GM18951 (cell line): Measurements from ENCODE around the gene GALNT6.

Source experiments
- POLR2A ChIP-seq: IDR thresholded peaks from 4 replicates; pipeline ENCODE4 v1.6.1; 2011; ENCODE audit warnings: mild to moderate bottlenecking; ENCODE audit not compliant: insufficient read length, insufficient read depth; ENCODE audit errors: extremely low read depth
- in situ Hi-C: fragments of 300-500 bp; cut with MboI; formaldehyde crosslinking; loops from one replicate; pipeline ENCODE4 v1.12.0; 2022; ENCODE audit warnings: low sequenced_read_pairs, mixed read lengths, inconsistent platforms; ENCODE audit not compliant: unreplicated experiment

Gene GALNT6

DNA sequence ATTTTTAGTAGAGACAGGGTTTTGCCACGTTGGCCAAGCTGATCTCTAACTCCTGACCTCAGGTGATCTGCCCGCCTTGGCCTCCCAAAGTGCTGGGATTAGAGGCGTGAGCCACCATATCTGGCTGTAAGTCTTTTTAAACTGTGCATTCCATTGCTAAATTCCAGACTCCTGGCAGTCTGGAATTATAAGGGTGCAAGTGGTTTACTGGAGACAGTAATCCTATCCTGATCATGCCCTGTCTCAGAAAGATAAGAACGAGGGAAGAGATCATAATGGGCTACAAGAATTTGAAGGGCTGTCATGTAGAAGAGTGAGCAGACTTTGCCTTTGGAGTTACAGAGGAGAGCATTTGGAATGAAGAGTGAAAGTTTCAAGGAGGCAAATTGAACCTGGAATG lies 26.6 kb upstream of the GALNT6 start:
- TF ChIP-seq POLR2A, result no peak
- in situ Hi-C loops, result no loop called here

DNA sequence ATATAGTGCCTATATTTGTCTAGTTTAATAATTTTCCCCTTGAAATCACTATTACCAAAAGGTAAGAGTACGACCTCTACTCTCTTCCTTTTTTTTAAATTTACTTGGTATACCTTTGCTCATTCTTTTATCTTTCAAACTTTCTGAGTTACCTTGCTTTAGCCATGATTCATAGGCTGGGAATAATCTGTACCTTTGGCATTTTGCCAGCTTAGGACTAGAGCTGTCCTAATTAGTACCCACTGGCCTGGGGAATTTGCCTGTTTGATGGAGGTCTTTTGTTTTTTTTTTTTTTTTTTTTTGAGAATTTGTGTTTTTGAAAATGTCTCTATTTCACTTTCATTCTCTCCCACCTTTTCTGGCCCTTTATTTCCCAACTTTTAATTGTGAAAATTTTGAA lies 24.7 kb upstream of the GALNT6 start:
- no peak for TF ChIP-seq POLR2A
- in situ Hi-C loops, result no loop called here

DNA sequence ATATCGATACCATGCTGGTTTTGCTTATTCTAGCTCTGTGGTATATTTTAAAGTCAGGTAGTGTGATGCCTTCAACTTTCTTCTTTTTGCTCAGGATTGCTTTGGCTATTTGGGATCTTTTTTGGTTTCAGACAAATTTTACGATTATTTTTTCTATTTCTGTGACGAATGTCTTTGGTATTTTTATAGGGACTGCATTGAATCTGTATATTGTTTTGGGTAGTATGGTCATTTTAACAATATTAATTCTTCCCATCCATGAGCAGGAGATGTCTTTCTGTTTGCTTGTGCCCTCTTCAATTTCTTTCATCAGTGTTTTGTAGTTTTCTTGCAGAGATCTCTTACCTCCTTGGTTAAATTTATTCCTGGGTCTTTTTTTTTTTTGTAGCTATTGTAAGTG lies 22.6 kb upstream of the GALNT6 start:
- in situ Hi-C loops, result no loop called here
- no peak for TF ChIP-seq POLR2A

DNA sequence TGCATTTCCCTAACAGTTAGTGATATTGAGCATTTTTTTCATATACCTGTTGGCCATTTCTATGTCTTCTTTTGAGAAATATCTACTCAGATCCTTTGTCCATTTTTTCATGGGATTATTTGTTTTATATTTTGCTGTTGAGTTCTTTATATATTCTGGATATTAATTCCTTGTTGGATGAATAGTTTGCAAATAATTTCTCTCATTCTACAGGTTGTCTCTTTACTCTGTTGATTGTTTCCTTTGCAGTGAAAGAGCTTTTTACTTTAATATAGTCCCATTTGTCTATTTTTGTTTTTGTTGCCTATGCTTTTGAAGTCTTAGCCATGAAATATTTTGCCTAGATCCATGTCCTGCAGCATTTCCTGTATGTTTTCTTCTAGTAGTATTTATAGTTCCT lies 21.9 kb upstream of the GALNT6 start:
- no peak for TF ChIP-seq POLR2A

DNA sequence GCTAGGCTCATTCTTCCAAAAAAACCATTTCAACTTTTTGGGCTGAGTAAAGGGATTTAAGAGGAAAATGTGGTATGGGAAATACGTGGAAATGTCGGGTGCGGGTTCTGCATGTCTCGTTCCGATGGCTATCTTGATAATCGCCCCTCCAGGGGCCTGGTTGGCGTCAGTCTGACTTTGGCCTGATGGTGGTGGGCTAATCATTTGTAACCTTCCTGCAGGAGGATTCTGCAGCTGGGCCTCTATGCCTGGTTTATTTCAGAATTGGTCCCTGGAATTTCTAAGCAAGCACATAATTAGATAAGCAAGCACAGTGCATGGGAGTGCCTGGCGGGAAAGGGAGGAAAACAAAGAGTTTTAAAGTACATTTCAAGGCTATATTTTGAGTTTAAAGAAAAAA lies 18.6 kb upstream of the GALNT6 start:
- in situ Hi-C loops, result no loop called here
- TF ChIP-seq POLR2A, result no peak

More for the DNA sequence above, 21.9 kb upstream of the GALNT6 start:
- in situ Hi-C loops, result no loop called here

DNA sequence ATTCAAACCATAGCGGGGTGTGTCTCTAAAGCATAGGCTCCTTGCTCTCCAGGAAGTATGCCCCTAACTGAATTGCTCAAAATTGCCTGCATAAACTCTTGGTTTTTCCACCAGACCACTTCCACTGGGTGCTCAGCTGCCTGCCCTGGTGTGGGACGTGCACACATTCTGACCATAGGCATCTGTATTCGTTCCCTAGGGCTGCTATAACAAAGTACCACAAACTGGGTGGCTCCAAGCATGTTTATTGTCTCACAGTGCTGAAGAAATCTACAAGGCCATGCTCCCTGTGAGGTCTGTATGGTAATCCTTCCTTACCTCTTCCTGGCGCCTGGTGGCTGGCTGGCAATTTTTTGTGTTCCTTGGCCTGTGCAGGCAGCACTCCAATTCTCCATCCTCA lies 16.4 kb upstream of the GALNT6 start:
- in situ Hi-C loops, result no loop called here
- TF ChIP-seq POLR2A, result no peak

DNA sequence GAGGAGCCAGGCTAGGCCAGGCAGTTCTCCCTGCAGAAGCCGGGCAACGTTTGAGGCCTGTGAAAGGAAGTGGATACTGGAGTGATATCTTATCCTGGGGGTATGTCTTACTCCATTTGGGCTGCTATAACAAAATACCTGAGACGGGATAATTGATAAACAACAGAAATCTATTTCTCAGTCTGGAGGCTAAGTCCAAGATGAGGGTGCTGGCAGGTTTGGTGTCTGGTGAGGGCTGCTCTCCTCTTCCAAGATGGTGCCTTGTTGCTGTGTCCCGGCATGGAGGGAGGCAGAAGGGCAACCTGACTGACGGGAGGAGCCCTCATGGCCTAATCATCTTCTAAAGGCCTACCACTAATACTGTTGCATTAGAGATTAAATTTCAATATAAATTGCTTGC lies 15.7 kb upstream of the GALNT6 start:
- TF ChIP-seq POLR2A, result no peak
- in situ Hi-C loops, result no loop called here

DNA sequence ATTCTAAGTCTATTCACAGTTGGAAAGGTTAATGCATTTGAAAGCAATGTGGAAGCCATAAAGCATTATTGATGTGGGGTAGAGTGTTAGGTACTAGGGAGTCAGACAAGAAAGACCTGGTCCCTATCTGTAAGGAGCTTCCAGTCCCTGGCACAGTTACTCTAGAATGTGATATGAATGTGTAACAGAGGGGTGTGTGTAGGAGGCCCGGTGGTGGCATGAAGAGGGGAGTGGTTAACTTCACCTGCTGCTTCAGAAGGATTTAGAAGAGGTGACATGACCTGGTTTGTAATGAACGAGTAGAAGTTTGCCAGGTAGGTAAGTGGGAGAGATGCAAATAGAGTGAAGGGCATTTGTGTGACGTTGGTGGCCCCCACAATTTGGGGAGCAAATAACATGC lies 15.1 kb upstream of the GALNT6 start:
- in situ Hi-C loops, result no loop called here
- no peak for TF ChIP-seq POLR2A

DNA sequence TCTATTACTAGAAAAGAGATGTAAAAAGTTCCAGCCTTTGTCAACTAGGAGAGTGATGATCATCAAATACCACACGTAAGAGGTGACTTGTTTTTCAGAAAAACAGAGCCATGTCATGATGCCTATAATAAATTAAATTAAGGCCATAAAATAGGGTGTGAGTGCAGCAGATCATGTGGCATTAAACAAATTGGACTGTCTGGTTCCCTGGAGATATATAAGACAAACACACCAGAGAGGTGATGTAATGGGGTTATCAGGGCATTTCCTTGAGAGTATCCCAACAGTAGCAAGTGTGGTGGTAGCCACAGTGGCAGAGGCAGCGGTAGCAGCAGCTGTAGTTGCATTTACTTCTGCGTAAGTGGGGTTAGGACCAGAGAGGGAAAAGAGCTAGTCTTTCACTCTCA lies 14.6 kb upstream of the GALNT6 start:
- in situ Hi-C loops, result no loop called here
- no peak for TF ChIP-seq POLR2A

DNA sequence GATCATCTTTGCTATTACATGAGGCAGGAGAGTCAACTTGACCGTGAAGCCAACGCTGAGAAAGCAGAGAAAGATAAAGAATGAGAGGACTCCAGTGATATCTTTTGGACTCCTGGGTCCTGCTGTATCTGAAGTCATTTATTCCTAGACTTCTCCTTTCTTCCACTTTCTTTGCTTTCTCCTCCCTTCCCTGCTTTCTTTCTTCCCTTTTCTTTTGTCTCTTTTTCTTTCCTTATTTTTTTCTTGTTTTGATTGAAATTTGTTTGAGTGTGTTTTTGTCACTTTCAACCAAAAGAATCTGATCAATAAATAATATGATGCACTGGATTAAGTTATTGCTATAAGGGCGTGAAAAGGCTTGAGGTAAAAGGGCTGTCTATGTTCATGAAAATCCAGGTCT lies 13.4 kb upstream of the GALNT6 start:
- no peak for TF ChIP-seq POLR2A
- in situ Hi-C loops, result no loop called here

DNA sequence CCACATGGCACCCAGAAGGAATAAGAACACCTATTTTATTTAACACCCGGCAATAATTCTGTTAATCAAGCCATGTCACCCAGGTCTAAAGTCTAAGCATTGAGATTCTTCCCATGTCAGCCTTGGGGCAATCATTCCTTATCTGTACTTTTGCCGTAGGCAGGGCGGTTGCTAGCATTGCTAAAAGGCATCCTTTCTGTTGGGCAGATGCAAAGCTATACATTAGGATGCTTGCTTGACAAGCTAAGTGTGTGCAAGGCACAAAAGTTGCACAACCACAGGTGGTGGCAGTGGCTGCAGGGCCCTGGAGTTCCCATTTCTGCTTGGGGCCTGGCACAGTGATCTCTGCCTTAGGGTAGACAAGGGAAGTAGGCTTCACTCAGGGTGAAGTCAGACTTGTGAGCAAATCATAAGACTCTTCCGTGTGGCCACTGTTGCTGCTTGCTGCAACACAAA lies 12.5 kb upstream of the GALNT6 start:
- in situ Hi-C loops, result no loop called here
- no peak for TF ChIP-seq POLR2A

DNA sequence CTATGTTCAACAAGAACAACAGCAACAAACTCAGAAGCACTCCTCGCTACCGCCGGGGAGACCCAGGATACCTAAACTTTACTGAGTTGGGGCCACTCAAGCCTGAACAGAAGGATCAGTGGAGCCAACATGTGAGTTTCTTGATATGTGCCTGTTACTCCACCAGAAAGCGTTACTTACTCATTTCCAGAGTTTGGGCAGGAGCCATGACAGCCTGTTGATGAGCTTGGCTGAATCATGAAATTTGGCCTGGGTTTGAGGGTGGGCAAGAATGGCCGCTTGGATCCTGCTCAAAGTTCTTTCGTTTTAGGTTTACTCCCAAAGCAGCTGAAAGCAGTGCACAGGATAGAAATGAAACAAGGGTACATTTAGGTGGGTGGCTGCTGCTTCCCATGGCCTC lies 12.0 kb upstream of the GALNT6 start:
- no peak for TF ChIP-seq POLR2A
- in situ Hi-C loops, result no loop called here

DNA sequence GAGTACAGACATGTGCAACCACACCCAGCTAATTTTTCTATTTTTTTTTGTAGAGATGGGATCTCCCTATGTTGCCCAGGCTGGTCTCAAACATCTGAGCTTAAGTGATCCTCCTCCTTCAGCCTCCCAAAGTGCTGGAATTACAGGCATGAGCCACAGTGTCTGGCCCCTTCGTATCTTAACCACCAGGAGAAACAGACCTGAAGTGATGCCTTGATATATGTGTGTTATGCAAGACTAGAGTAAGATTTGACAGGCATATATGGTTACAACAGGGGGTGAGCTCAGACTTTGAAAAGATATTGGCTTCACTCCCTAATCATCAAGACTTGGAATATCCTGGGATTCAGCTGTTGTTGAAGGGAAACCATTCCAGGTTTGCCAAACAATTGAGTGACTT lies 10.7 kb upstream of the GALNT6 start:
- in situ Hi-C loops, result no loop called here
- no peak for TF ChIP-seq POLR2A

DNA sequence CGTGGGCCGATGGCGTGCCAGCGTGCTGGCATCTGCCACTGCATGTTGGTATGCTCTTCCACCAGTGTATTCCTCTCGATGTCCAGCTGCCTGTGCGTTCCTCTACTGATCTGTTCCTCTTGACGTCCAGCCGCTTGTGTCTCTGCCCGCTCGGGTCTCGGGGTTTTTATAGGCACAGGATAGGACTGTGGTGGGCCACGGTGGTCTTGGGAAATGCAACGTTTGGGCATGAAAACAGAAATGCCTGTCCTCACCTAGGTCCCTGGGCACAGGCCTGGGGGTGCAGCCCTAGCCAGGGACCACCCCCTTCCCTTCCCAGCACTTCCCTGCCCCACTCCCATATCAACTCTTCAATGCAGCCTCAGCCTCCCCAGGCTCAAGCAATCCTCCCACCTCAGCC lies 10.3 kb upstream of the GALNT6 start:
- no peak for TF ChIP-seq POLR2A
- in situ Hi-C loops, result no loop called here

DNA sequence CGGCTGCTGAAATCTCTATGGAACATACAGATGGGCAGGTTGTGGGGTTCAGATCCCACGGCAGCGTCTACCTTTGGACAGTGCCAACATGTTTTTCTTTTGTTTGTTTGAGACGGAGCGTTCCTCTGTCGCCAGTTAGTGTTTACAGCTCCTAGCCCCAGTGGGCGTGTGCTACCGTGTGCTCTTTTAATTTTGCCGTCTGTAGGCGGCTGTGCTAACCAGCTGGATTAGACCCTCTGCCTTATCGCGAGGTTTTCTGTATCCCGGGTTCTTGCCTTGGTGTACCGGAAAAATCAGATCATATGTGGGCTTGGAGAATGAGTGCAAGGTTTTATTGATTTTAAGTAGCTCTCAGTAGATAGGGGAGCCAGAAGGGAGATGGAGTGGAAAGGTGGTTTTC lies 9.8 kb upstream of the GALNT6 start:
- in situ Hi-C loops, result no loop called here
- no peak for TF ChIP-seq POLR2A

DNA sequence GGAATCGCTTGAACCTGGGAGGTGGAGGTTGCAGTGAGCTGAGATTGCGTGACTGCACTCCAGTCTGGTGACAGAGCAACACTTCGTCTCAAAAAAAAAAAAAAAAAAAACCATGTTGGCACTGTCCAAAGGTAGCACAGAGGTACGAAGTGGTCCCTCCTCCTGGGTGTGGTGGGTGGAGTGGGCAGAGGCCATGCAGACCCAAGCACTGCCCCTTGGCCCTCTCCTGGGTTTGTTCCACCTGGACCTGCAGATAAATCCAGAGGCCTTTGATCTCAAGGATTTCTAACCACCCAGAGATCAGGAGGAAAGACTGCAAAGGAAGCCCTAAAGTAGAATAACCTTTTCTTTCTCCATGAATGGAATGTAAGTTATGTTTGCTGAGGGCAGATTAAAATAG lies 8.7 kb upstream of the GALNT6 start:
- in situ Hi-C loops, result no loop called here
- no peak for TF ChIP-seq POLR2A

DNA sequence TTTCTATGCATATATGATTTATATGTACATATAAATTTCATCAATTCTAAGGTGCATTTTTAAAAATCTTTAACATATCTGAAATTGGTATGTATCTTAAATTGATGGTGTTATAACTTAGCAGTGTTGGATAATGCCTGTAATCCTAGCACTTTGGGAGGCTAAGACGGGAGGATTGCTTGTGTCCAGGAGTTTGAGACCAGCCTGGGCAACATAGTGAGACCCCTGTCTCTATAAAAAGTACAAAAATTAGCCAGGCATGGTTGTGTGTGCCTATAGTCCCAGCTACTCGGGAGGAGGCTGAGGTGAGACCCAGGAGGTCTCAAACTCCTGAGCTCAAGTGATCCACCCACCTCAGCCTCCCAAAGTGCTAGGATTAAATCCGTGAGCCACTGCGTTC lies 6.5 kb upstream of the GALNT6 start:
- no peak for TF ChIP-seq POLR2A
- in situ Hi-C loops, result no loop called here
